ENCODE results near the gene C9orf85. TPM values are rescaled to one million over a fixed set of nuclear protein-coding genes. Genes with fewer than 3 reads are reported as not detected.
A peak's percentile ranks its signal among the peaks of the same experiment; 100 is the strongest.

Gene C9orf85
- polyA plus RNA-seq, 2 of the 4 experiments (the other 2 are of a cell fraction): 15.9 to 24.6 TPM

- H3K4me1 ChIP-seq: no peaks in the 10 kb centered on the region
- no peak for ATAC-seq
- no peak overlapping the region for H3K4me3 ChIP-seq
- peak; percentile 36 for FAIRE-seq
- 88% methylated on average over 2 of the region's 2 CpGs for WGBS (ENCODE audit: missing lambda C conversion rate)
- TF ChIP-seq MAZ (IDR thresholded peaks at IDR 0.05; ENCODE audit: borderline replicate concordance, low read depth, low read length) (no peak), TFCP2L1 (CRISPR knock-in tag; IDR thresholded peaks at IDR 0.05) (no peak), ELK1 (IDR thresholded peaks at IDR 0.05; ENCODE audit: low read depth, low read length) (no peak), SMC3 (IDR thresholded peaks at IDR 0.05) (no peak), HOXB13 (CRISPR knock-in tag; IDR thresholded peaks at IDR 0.05; ENCODE audit: low read depth) (no peak), EP300 (IDR thresholded peaks at IDR 0.05) (no peak), ZFP36 (IDR thresholded peaks at IDR 0.05; ENCODE audit: borderline replicate concordance, partially characterized antibody) (no peak), POLR2AphosphoS2 (conservative IDR thresholded peaks at IDR 0.05; ENCODE audit: low read length) (no peak)
- H3K4me2 ChIP-seq: no peak overlapping the region
- peaks cover 79% of the 10 kb centered on the region for H3K9me3 ChIP-seq
- DNase-seq (ENCODE audit: low read depth in 1 of 2, low spot score in 1 of 2): no peak
- ChIA-PET POLR2A (no interaction called here), CTCF (no interaction called here)
- H3K27ac ChIP-seq: no peak overlapping the region
These were observed 31.7 kb upstream of the C9orf85 start for GRCh38 chr9:71879644-71880174.

DNA sequence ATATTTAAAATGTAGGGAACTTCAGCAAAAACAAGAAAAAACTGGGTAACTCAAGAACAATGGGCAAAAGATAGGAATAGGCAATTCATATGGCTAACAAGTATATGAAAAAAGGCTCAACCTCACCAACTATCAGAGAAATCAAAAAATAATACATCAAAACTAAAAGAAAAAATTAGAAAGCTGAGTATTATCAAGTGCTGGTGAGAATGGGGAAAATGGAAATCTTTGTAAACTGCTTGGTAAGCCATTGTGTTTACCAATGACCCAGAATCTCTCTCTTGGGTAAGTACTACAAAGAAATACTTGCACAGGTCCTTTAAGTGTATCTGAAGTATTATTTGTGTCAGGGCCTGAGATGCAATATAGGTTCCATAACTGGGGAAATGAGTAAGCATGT is 27.4 kb upstream of the C9orf85 start:
- ATAC-seq (no peak), DNase-seq (ENCODE audit: low read depth in 1 of 2, low spot score in 1 of 2) (no peak), FAIRE-seq (no peak)
- H3K4me1 ChIP-seq: no peaks in the 10 kb centered on the region
- no peak for TF ChIP-seq RARB (CRISPR knock-in tag; IDR thresholded peaks at IDR 0.05)
- no peak for TF ChIP-seq KDM1A (IDR thresholded peaks at IDR 0.05; ENCODE audit: low read depth)
- no peak for TF ChIP-seq USF2 (IDR thresholded peaks at IDR 0.05)
- TF ChIP-seq, protein P1, sequence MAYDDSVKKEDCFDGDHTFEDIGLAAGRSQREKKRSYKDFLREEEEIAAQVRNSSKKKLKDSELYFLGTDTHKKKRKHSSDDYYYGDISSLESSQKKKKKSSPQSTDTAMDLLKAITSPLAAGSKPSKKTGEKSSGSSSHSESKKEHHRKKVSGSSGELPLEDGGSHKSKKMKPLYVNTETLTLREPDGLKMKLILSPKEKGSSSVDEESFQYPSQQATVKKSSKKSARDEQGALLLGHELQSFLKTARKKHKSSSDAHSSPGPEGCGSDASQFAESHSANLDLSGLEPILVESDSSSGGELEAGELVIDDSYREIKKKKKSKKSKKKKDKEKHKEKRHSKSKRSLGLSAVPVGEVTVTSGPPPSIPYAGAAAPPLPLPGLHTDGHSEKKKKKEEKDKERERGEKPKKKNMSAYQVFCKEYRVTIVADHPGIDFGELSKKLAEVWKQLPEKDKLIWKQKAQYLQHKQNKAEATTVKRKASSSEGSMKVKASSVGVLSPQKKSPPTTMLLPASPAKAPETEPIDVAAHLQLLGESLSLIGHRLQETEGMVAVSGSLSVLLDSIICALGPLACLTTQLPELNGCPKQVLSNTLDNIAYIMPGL (CRISPR knock-in tag; IDR thresholded peaks at IDR 0.05; ENCODE audit: borderline replicate concordance): no peak
- TF ChIP-seq FOSL2 (IDR thresholded peaks at IDR 0.05): no peak
- no peak for TF ChIP-seq FOSL2 (CRISPR knock-in tag; IDR thresholded peaks at IDR 0.05)
- no peak for TF ChIP-seq JUN (IDR thresholded peaks at IDR 0.05)
- TF ChIP-seq TFCP2L1 (CRISPR knock-in tag; IDR thresholded peaks at IDR 0.05): no peak
- TF ChIP-seq, protein P2, sequence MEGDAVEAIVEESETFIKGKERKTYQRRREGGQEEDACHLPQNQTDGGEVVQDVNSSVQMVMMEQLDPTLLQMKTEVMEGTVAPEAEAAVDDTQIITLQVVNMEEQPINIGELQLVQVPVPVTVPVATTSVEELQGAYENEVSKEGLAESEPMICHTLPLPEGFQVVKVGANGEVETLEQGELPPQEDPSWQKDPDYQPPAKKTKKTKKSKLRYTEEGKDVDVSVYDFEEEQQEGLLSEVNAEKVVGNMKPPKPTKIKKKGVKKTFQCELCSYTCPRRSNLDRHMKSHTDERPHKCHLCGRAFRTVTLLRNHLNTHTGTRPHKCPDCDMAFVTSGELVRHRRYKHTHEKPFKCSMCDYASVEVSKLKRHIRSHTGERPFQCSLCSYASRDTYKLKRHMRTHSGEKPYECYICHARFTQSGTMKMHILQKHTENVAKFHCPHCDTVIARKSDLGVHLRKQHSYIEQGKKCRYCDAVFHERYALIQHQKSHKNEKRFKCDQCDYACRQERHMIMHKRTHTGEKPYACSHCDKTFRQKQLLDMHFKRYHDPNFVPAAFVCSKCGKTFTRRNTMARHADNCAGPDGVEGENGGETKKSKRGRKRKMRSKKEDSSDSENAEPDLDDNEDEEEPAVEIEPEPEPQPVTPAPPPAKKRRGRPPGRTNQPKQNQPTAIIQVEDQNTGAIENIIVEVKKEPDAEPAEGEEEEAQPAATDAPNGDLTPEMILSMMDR (IDR thresholded peaks at IDR 0.05): no peak
- no peak for TF ChIP-seq RCOR1 (IDR thresholded peaks at IDR 0.05; ENCODE audit: low read depth, low read length)
- TF ChIP-seq CHD2 (IDR thresholded peaks at IDR 0.05; ENCODE audit: low read length, partially characterized antibody): no peak
- TF ChIP-seq HOXA7 (CRISPR knock-in tag; IDR thresholded peaks at IDR 0.05): no peak
- TF ChIP-seq EHMT2 (IDR thresholded peaks at IDR 0.05; ENCODE audit: low read depth): no peak
- no peak for TF ChIP-seq NFE2L2 (conservative IDR thresholded peaks at IDR 0.05; ENCODE audit: low read length)
- no peak for TF ChIP-seq GATA3 (IDR thresholded peaks at IDR 0.05; ENCODE audit: borderline replicate concordance)
- no peak for TF ChIP-seq HOXB5 (CRISPR knock-in tag; IDR thresholded peaks at IDR 0.05)
- no peak for TF ChIP-seq JUNB (IDR thresholded peaks at IDR 0.05)
- no peak for TF ChIP-seq SMC3 (IDR thresholded peaks at IDR 0.05)
- H3K4me3 ChIP-seq: no peak overlapping the region
- H3K27ac ChIP-seq: no peak overlapping the region
- H3K4me2 ChIP-seq: no peak overlapping the region
- H3K9me3 ChIP-seq: peaks cover 51% of the 10 kb centered on the region
- ChIA-PET POLR2A (no interaction called here), CTCF (interaction anchor here (1.6 kb wide), 1 partner anchor 600 kb away, joined by 3 read pairs; no protein-coding TSS in a partner anchor)
